SK-N-SH (cell line): ENCODE data around the gene LRRIQ4. TPM values are rescaled to one million over a fixed set of nuclear protein-coding genes. Genes with fewer than 3 reads are reported as not detected.

Experiments used
- CTCF ChIA-PET: fragments of 300-600, 350-600 bp; formaldehyde crosslinking; extraction: SDS; loops from one replicate; lab custom pipeline; 2021; lab: Yijun Ruan, JAX
- POLR2A ChIA-PET: fragments of 350-600 bp; sonication (Branson Sonifier 250); formaldehyde crosslinking; extraction: SDS; loops from one replicate; lab custom pipeline; 2020; ENCODE audit warnings: antibody characterized with exemption, inconsistent platforms; lab: Yijun Ruan, JAX
- DNase-seq: peaks from one replicate; pipeline ENCODE4 v3.0.0; 2012
- H2AFZ ChIP-seq: fragments of 200-600 bp; sonication (generic); 2 replicates; pipeline ENCODE4 v1.8.1; 2016; ENCODE audit warnings: antibody characterized with exemption, mild to moderate bottlenecking, low read depth
- H3F3A ChIP-seq: fragments of 200-600 bp; sonication (generic); replicated peaks from 2 replicates; pipeline ENCODE3; 2016; ENCODE audit warnings: antibody characterized with exemption, mild to moderate bottlenecking; ENCODE audit not compliant: insufficient read depth
- H3K27ac ChIP-seq, 2 experiments: fragments of 200-500 bp in 1 of 2; fragments of 200-600 bp in 1 of 2; sonication (Bioruptor generic) in 1 of 2; sonication (generic), shearing (Covaris generic) in 1 of 2; 2 replicates each; pipeline versions ENCODE4 v1.5.1 to v1.6.1; 2014 to 2016; ENCODE audit warnings: low read depth in 2 of 2, inconsistent platforms in 1 of 2, low read length in 1 of 2, mild to moderate bottlenecking in 1 of 2, mixed read lengths in 1 of 2
- H3K27me3 ChIP-seq: fragments of 200-600 bp; sonication (generic), shearing (Covaris generic); 2 replicates; pipeline ENCODE4 v1.6.1; 2016; ENCODE audit warnings: mixed run types; ENCODE audit not compliant: insufficient read depth
- H3K36me3 ChIP-seq, 2 experiments: fragments of 200-500 bp in 1 of 2; fragments of 200-600 bp in 1 of 2; sonication (Bioruptor generic) in 1 of 2; sonication (generic) in 1 of 2; replicated peaks in 1 of 2; 2 replicates each; pipeline versions ENCODE3 to v1.5.1; 2014 to 2016; ENCODE audit warnings: low read length in 1 of 2, mild to moderate bottlenecking in 1 of 2; ENCODE audit not compliant: insufficient read depth in 2 of 2, control insufficient read depth in 1 of 2
- H3K4me1 ChIP-seq, 2 experiments: fragments of 200-500 bp in 1 of 2; fragments of 200-600 bp in 1 of 2; sonication (Bioruptor generic) in 1 of 2; sonication (generic), shearing (Covaris generic) in 1 of 2; 2 replicates each; pipeline versions ENCODE4 v1.5.1 to v1.6.1; 2014 to 2016; ENCODE audit warnings: low read depth in 1 of 2, low read length in 1 of 2, mixed run types in 1 of 2; ENCODE audit not compliant: insufficient read depth in 2 of 2, control insufficient read depth in 1 of 2
- H3K4me2 ChIP-seq: fragments of 200-600 bp; sonication (generic), shearing (Covaris generic); 2 replicates; pipeline ENCODE4 v1.6.1; 2017; ENCODE audit warnings: mixed run types
- H3K4me3 ChIP-seq, 2 experiments: fragments of 200-500 bp in 1 of 2; fragments of 200-600 bp in 1 of 2; sonication (Bioruptor generic) in 1 of 2; sonication (generic), shearing (Covaris generic) in 1 of 2; 2 replicates each; pipeline versions ENCODE4 v1.5.1 to v1.8.1; 2014 to 2016; ENCODE audit warnings: low read depth in 2 of 2, inconsistent platforms in 1 of 2, low read length in 1 of 2, mild to moderate bottlenecking in 1 of 2, mixed read lengths in 1 of 2, moderate library complexity in 1 of 2
- H3K79me2 ChIP-seq: fragments of 200-600 bp; sonication (generic); 2 replicates; pipeline ENCODE4 v1.8.1; 2017; ENCODE audit warnings: mild to moderate bottlenecking; ENCODE audit not compliant: insufficient read depth
- H3K9ac ChIP-seq: fragments of 200-600 bp; sonication (generic); 2 replicates; pipeline ENCODE4 v1.6.1; 2017; ENCODE audit warnings: mixed run types
- H3K9me2 ChIP-seq: fragments of 200-600 bp; sonication (generic); 2 replicates; pipeline ENCODE4 v1.6.1; 2017; ENCODE audit warnings: mixed run types
- H3K9me3 ChIP-seq: fragments of 200-600 bp; sonication (generic); 2 replicates; pipeline ENCODE4 v1.6.1; 2017; ENCODE audit warnings: mixed run types, mild to moderate bottlenecking, moderate library complexity
- H4K20me1 ChIP-seq: fragments of 200-600 bp; sonication (generic); 2 replicates; pipeline ENCODE4 v1.6.1; 2017; ENCODE audit warnings: mild to moderate bottlenecking, mixed run types; ENCODE audit not compliant: insufficient read depth
- CHD2 ChIP-seq: fragments of 150-350 bp; IDR thresholded peaks from 2 replicates; pipeline ENCODE4 v1.6.1; 2018; ENCODE audit warnings: low read length; ENCODE audit not compliant: partially characterized antibody
- EP300 ChIP-seq, 2 experiments: IDR thresholded peaks; 2 replicates each; pipeline versions ENCODE4 v1.4.0 to v1.6.1; 2012; ENCODE audit warnings: borderline replicate concordance in 1 of 2, low read depth in 1 of 2, low read length in 1 of 2
- FOSL2 ChIP-seq: IDR thresholded peaks from 2 replicates; pipeline ENCODE4 v1.4.0; 2012; ENCODE audit warnings: low read depth, mild to moderate bottlenecking, moderate library complexity, borderline replicate concordance
- GATA2 ChIP-seq: sonication (generic); formaldehyde crosslinking; IDR thresholded peaks from 2 replicates; pipeline ENCODE4 v1.5.0; 2020; ENCODE audit warnings: mild to moderate bottlenecking, missing genetic modification reagents
- MXI1 ChIP-seq: IDR thresholded peaks from 2 replicates; pipeline ENCODE4 v1.6.1; 2012; ENCODE audit warnings: mild to moderate bottlenecking, low read depth, low read length, improper control_type of control experiment
- NRF1 ChIP-seq: IDR thresholded peaks from 2 replicates; pipeline ENCODE4 v1.6.1; 2012; ENCODE audit warnings: low read depth, mild to moderate bottlenecking, low read length
- RFX5 ChIP-seq: IDR thresholded peaks from 2 replicates; pipeline ENCODE4 v1.6.1; 2012; ENCODE audit warnings: mild to moderate bottlenecking, improper control_type of control experiment, low read length
- SIN3A ChIP-seq: IDR thresholded peaks from 2 replicates; pipeline ENCODE4 v1.6.1; 2012; ENCODE audit warnings: low read depth, mild to moderate bottlenecking, low read length, moderate library complexity, borderline replicate concordance
- TCF12 ChIP-seq: IDR thresholded peaks from 2 replicates; pipeline ENCODE4 v1.4.0; 2012
- WGBS: methylation state at CpG from one replicate; pipeline ENCODE4 v1.1.6; 2017; ENCODE audit warnings: low lambda C conversion rate; 5-methylcytosine and 5-hydroxymethylcytosine counted together
- polyA plus RNA-seq, 3 experiments: library from polyadenylated mRNA; depleted of rRNA; stranded (reverse); fragments of >200 nt; gene quantifications; 2 replicates each; pipeline ENCODE4 v1.2.3, GENCODE V29; 2012
- TF ChIP-seq, protein P1 (sequence below): fragments of 200-600 bp; sonication (generic); IDR thresholded peaks from 2 replicates; pipeline ENCODE4 v1.6.1; 2017; ENCODE audit warnings: antibody characterized with exemption, mild to moderate bottlenecking, moderate library complexity
- TF ChIP-seq, protein P2 (sequence below): IDR thresholded peaks from 2 replicates; pipeline ENCODE4 v1.6.1; 2012; ENCODE audit warnings: mild to moderate bottlenecking, low read depth, low read length, moderate library complexity
- TF ChIP-seq, protein P3 (sequence below): IDR thresholded peaks from 2 replicates; pipeline ENCODE4 v1.4.0; 2012; ENCODE audit warnings: low read depth, borderline replicate concordance
- TF ChIP-seq, protein P4 (sequence below): fragments of 150-350 bp; IDR thresholded peaks from 2 replicates; pipeline ENCODE4 v1.6.1; 2016; ENCODE audit warnings: mild to moderate bottlenecking, low read depth, low read length
- TF ChIP-seq, protein P5 (sequence below): IDR thresholded peaks from 2 replicates; pipeline ENCODE4; 2012
- TF ChIP-seq, protein P6 (sequence below): IDR thresholded peaks from 2 replicates; pipeline ENCODE4 v1.4.0; 2012; ENCODE audit warnings: low read depth, borderline replicate concordance
- TF ChIP-seq, protein P7 (sequence below): fragments of 150-350 bp; IDR thresholded peaks from 2 replicates; pipeline ENCODE4 v1.6.1; 2017; ENCODE audit warnings: antibody characterized with exemption, low read length, low read depth, borderline replicate concordance

The LRRIQ4 gene
- polyA plus RNA-seq, 1 of the 3 experiments (the other 2 are of a cell fraction): not detected

DNA sequence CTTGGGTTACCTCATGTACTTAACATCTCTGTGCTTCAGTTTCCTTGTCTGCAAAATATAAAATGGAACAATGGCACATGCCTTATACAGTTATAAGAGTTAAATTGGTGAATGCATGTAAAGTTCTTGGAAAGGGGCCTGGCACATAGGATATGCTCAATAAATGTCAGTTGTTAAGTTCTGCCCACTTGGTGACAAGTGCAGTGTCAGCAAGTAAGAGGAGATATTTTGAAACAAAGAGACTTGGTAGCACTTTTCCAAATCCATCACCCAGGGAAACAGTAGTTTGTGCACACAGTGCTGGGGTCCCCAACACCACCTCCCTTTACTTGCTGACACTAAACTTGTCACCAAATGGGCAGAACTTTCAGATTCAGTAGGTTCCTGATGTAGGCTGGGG is 37.9 kb downstream of the LRRIQ4 start (continued):
- TF ChIP-seq, protein P1, sequence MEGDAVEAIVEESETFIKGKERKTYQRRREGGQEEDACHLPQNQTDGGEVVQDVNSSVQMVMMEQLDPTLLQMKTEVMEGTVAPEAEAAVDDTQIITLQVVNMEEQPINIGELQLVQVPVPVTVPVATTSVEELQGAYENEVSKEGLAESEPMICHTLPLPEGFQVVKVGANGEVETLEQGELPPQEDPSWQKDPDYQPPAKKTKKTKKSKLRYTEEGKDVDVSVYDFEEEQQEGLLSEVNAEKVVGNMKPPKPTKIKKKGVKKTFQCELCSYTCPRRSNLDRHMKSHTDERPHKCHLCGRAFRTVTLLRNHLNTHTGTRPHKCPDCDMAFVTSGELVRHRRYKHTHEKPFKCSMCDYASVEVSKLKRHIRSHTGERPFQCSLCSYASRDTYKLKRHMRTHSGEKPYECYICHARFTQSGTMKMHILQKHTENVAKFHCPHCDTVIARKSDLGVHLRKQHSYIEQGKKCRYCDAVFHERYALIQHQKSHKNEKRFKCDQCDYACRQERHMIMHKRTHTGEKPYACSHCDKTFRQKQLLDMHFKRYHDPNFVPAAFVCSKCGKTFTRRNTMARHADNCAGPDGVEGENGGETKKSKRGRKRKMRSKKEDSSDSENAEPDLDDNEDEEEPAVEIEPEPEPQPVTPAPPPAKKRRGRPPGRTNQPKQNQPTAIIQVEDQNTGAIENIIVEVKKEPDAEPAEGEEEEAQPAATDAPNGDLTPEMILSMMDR: no peak
- no peak for TF ChIP-seq TCF12
- no peak for TF ChIP-seq MXI1
- TF ChIP-seq, protein P2, sequence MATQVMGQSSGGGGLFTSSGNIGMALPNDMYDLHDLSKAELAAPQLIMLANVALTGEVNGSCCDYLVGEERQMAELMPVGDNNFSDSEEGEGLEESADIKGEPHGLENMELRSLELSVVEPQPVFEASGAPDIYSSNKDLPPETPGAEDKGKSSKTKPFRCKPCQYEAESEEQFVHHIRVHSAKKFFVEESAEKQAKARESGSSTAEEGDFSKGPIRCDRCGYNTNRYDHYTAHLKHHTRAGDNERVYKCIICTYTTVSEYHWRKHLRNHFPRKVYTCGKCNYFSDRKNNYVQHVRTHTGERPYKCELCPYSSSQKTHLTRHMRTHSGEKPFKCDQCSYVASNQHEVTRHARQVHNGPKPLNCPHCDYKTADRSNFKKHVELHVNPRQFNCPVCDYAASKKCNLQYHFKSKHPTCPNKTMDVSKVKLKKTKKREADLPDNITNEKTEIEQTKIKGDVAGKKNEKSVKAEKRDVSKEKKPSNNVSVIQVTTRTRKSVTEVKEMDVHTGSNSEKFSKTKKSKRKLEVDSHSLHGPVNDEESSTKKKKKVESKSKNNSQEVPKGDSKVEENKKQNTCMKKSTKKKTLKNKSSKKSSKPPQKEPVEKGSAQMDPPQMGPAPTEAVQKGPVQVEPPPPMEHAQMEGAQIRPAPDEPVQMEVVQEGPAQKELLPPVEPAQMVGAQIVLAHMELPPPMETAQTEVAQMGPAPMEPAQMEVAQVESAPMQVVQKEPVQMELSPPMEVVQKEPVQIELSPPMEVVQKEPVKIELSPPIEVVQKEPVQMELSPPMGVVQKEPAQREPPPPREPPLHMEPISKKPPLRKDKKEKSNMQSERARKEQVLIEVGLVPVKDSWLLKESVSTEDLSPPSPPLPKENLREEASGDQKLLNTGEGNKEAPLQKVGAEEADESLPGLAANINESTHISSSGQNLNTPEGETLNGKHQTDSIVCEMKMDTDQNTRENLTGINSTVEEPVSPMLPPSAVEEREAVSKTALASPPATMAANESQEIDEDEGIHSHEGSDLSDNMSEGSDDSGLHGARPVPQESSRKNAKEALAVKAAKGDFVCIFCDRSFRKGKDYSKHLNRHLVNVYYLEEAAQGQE: no peak

DNA sequence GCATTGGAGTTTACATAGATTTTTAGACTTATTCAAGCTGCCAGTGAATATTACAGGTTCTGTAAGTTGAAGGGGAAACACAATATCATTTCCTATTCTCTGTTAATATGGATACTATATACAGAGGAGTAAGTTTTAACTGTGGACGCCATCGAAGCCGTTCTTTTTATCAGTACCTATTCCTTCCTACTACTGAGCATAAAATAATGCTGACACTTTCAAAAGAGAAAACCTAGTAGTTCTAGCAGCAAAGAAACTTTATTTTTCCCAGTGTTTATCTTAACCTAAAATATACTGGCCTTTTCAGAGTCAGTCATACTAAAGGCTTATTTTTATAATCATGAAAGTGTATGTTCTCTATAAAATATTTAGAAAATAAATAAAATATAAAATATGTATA is 42.8 kb downstream of the LRRIQ4 start:
- no peaks in the 10 kb centered on the region; the same call in 1 of the 2 replicates for H3K27me3 ChIP-seq
- no peaks in the 10 kb centered on the region for H4K20me1 ChIP-seq
- no peaks in the 10 kb centered on the region for H3K79me2 ChIP-seq
- no peaks in the 10 kb centered on the region for H3K4me1 ChIP-seq
- H3K4me2 ChIP-seq: no peak overlapping the region
- no peaks in the 10 kb centered on the region for H3K36me3 ChIP-seq
- H3K9me3 ChIP-seq: no peaks in the 10 kb centered on the region
- H2AFZ ChIP-seq: no peak overlapping the region
- ChIA-PET CTCF (no interaction called here), POLR2A (no interaction called here)
- H3K9ac ChIP-seq: no peak overlapping the region
- no peak for DNase-seq
- no peak overlapping the region for H3K27ac ChIP-seq
- H3F3A ChIP-seq: no peaks in the 10 kb centered on the region
- H3K4me3 ChIP-seq: no peak overlapping the region
- WGBS: 80% methylated on average over 3 of the region's 3 CpGs
- no peaks in the 10 kb centered on the region for H3K9me2 ChIP-seq
- TF ChIP-seq EP300 (IDR thresholded peaks at IDR 0.05; ENCODE audit: borderline replicate concordance in 1 of 2, low read depth in 1 of 2, low read length in 1 of 2) (no peak), GATA2 (CRISPR knock-in tag) (no peak), FOSL2 (no peak), SIN3A (no peak), CHD2 (no peak), TCF12 (no peak), RFX5 (no peak), NRF1 (no peak)
- TF ChIP-seq, protein P3, sequence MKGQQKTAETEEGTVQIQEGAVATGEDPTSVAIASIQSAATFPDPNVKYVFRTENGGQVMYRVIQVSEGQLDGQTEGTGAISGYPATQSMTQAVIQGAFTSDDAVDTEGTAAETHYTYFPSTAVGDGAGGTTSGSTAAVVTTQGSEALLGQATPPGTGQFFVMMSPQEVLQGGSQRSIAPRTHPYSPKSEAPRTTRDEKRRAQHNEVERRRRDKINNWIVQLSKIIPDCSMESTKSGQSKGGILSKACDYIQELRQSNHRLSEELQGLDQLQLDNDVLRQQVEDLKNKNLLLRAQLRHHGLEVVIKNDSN: no peak
- TF ChIP-seq, protein P4, sequence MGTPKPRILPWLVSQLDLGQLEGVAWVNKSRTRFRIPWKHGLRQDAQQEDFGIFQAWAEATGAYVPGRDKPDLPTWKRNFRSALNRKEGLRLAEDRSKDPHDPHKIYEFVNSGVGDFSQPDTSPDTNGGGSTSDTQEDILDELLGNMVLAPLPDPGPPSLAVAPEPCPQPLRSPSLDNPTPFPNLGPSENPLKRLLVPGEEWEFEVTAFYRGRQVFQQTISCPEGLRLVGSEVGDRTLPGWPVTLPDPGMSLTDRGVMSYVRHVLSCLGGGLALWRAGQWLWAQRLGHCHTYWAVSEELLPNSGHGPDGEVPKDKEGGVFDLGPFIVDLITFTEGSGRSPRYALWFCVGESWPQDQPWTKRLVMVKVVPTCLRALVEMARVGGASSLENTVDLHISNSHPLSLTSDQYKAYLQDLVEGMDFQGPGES: no peak
- TF ChIP-seq, protein P5, sequence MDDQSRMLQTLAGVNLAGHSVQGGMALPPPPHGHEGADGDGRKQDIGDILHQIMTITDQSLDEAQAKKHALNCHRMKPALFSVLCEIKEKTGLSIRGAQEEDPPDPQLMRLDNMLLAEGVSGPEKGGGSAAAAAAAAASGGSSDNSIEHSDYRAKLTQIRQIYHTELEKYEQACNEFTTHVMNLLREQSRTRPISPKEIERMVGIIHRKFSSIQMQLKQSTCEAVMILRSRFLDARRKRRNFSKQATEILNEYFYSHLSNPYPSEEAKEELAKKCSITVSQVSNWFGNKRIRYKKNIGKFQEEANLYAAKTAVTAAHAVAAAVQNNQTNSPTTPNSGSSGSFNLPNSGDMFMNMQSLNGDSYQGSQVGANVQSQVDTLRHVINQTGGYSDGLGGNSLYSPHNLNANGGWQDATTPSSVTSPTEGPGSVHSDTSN: no peak
- TF ChIP-seq, protein P6, sequence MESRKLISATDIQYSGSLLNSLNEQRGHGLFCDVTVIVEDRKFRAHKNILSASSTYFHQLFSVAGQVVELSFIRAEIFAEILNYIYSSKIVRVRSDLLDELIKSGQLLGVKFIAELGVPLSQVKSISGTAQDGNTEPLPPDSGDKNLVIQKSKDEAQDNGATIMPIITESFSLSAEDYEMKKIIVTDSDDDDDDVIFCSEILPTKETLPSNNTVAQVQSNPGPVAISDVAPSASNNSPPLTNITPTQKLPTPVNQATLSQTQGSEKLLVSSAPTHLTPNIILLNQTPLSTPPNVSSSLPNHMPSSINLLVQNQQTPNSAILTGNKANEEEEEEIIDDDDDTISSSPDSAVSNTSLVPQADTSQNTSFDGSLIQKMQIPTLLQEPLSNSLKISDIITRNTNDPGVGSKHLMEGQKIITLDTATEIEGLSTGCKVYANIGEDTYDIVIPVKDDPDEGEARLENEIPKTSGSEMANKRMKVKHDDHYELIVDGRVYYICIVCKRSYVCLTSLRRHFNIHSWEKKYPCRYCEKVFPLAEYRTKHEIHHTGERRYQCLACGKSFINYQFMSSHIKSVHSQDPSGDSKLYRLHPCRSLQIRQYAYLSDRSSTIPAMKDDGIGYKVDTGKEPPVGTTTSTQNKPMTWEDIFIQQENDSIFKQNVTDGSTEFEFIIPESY: no peak
- TF ChIP-seq, protein P7, sequence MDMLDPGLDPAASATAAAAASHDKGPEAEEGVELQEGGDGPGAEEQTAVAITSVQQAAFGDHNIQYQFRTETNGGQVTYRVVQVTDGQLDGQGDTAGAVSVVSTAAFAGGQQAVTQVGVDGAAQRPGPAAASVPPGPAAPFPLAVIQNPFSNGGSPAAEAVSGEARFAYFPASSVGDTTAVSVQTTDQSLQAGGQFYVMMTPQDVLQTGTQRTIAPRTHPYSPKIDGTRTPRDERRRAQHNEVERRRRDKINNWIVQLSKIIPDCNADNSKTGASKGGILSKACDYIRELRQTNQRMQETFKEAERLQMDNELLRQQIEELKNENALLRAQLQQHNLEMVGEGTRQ: no peak
- TF ChIP-seq, protein P1: no peak
